ENCODE results near the gene NUDT22.

Gene NUDT22

DNA sequence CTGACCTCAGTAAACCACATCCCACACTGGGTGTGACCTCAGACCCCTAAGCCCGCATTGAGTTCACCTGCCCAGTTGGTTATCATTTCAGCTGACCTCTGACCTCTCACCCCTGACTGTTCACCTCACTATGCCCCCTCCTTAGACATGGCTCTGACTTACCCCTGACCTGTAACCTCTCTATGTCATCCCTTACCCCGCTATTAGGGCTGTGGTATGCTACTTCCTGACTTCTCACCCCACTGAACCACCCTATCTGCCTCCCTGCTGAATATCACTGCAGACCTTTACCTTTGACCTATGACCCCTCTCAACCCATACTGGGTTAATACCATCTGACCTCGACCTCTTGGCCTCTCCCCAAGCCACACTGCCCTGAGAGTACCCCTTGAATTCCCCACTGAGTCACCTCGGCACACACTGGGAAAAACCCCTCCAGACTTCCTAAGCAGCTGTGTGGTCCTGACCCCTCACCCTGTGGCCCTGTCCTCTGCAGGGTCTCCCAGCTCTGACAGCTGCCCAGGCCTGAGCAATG lies 33.5 kb downstream of the NUDT22 start:
- DNase-seq, result no peak

DNA sequence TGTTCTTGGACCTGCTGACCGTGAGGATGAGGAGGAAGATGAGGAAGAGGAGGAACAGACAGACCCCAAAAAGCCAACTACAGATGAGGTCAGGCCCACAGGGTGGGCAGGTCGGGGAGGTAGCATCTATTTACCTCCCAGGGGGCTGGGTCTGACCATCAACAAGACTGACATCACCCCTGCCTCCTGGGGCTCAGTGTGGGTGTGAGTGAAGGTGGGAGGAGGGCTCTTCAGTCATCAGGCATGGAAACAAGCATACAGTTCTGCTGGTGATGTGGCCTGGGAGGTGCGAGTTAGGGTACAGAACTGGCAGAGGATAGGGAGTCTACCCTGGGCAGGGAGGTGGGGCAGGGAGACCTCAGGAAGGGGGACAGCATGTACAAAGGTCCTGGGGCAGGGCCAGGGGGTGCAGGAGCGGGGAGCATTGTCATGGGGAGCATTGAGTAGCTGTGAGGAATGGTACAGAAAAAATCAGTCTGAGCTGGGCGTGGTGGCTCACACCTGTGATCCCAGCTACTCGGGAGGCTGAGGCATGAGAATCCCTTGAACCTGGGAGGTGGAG lies 34.2 kb downstream of the NUDT22 start:
- DNase-seq, result no peak

DNA sequence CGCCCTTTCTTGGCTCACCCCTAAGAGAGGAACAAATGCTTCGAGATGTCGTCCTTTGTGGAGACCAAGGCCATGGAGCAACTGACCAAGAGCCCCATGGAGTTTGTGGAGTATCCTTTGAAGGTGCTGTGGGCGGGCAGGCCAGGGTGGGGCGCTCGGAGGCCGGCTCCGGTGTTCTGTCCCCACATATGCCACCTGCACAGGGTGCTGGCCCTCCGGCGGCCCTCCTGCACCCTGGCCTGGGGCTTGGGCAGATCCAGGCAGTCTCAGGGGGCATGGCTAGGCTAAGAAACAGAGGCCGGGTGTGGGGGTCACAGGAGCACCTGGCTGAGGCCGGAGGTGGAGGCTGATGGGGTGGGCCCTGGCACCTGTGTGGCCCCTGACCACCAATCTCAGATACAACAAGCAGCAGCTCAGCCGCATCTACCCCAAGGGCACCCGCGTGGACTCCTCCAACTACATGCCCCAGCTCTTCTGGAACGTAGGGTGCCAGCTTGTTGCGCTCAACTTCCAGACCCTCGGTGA lies 35.5 kb downstream of the NUDT22 start:
- DNase-seq, result no peak

DNA sequence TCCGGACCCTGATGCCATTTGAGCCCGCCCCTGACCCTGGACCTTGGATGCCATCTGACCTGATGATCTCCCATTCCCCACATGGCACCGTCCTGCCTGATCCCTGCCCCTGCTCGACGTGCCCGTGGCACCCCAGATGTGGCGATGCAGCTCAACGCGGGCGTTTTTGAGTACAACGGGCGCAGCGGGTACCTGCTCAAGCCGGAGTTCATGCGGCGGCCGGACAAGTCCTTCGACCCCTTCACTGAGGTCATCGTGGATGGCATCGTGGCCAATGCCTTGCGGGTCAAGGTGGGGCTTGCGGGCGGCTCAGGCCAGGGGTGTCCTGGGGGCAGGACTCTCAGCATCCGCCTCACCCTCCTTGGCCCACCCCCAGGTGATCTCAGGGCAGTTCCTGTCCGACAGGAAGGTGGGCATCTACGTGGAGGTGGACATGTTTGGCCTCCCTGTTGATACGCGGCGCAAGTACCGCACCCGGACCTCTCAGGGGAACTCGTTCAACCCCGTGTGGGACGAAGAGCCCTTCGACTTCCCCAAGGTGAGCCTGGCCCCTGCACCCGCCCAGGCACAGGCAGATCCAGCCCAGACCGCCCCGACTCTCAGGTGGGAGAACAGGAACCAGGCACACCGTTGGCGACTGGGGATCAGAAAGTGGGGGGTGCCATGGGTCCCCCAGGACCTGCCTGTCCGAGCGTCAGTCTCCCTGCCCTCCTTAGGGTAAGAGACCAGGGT lies 36.4 kb downstream of the NUDT22 start:
- no peak for DNase-seq

DNA sequence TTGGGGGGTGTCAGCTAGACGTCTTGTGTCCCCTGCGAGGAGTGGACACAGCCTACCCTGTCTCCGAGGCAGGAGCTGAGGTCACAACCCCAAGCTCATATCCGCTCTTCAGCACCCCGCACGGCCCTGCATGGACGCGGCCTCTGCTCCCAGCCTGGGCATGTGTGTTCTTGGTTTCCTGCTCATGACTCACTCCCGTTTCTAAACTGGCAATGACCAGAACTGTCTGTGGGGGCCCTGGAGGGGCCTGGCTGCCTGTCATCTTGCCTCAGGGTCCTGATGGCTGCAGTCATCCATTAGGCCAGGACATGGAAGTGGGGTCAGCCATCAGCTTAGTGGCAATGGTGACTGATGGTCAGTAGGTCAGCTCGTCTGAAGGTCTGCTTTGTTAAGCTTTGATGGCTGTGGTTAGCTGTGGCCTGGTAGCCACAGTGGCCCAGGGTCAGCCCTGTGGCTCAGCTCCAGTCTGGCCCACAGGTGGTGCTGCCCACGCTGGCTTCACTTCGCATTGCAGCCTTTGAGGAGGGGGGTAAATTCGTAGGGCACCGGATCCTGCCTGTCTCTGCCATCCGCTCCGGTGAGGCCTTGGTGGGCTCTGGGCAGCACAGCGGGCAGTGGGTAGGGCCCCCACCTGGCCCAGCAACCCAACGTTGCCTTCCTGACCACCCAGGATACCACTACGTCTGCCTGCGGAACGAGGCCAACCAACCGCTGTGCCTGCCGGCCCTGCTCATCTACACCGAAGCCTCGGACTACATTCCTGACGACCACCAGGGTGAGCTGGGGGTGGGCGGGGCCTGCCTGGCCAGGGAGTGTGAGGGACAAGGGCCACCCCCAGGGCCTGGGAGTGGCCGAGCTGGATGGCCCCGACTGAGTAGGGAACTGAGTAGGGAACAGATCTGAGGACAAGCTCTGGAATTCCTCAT lies 37.2 kb downstream of the NUDT22 start:
- no peak for DNase-seq

DNA sequence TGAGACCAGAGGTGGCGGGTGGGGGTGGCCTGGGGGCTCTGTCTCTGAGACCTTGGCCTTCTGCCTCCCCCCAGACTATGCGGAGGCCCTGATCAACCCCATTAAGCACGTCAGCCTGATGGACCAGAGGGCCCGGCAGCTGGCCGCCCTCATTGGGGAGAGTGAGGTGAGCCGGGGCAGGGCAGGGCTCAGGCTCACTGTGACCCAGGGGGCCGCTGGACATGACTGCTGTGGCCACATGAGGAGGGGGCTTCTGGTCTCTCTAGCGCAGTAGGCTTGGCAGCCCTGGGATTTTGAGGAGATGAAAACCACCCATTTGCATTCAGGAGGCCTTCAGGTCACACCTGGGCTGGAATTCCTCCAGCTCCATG lies 37.9 kb downstream of the NUDT22 start:
- no peak for DNase-seq

DNA sequence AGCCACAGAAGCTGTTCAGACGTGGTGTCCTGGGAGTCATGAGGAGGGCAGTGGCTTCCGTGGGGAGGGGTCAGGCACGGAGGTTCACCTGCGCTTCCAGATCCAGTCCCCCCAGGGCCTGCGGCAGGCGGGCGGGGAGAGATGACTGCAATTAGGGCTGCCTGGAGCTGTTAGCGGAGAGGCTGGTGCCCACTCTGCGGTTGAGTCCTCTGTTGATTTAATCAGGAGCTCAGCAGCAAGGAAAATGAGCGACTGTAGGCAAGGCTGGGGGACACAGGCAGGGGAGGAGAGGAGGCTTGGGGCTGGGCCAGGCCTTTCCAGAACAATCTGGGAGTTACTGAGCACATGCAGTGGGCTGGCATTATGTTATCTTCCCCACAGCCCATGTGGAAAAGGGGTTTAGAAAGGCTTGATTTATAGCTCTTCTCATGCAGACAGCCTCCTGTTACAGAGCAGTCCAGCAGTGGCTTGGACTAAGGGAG lies 38.3 kb downstream of the NUDT22 start:
- DNase-seq, result no peak

DNA sequence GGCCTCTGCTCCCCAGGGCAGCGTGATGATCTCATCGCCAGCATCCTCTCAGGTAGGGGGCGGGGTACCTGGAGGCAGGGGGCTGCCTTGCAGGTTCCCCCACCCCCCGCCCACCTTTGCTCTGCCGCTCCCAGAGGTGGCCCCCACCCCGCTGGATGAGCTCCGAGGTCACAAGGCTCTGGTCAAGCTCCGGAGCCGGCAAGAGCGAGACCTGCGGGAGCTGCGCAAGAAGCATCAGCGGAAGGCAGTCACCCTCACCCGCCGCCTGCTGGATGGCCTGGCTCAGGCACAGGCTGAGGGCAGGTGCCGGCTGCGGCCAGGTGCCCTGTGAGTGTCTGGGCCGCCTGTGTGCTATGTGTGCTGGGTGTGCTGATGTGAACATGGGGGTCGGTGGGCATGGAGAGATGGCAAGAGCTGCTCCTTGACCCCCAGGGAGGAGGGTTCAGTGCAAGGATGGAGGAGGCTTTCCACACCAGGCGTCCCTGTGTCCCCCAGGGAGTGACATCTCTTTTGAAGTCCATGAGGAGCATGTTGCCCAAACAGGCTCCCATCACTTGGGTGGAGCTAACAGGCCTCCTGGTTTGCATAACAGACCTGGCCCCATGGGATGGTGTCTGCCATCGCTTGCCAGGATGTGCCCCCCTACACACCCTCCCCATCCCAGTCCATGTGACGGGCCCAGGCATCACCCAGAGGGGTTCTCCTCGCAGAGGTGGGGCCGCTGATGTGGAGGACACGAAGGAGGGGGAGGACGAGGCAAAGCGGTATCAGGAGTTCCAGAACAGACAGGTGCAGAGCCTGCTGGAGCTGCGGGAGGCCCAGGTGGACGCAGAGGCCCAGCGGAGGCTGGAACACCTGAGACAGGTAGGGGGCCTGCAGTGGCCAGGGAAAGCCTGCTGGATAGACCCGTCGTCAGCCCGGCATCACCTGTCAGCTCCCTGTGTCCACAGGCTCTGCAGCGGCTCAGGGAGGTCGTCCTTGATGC lies 39.4 kb downstream of the NUDT22 start:
- DNase-seq, result no peak

DNA sequence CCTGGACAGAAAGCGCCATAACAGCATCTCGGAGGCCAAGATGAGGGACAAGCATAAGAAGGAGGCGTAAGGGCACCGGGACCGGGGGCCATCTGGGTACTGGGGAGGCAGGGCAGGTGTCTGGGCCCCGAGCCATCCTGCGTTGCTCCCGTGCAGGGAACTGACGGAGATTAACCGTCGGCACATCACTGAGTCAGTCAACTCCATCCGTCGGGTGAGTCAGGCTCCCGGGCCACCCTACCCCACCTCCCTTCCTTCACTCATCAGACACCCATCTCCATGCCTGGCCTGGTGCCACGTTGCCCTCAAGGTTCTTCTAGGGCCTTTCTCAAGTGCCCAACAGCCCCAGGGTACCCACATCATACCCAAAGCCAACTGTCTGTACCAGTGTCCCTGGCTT lies 40.3 kb downstream of the NUDT22 start:
- DNase-seq, result no peak

DNA sequence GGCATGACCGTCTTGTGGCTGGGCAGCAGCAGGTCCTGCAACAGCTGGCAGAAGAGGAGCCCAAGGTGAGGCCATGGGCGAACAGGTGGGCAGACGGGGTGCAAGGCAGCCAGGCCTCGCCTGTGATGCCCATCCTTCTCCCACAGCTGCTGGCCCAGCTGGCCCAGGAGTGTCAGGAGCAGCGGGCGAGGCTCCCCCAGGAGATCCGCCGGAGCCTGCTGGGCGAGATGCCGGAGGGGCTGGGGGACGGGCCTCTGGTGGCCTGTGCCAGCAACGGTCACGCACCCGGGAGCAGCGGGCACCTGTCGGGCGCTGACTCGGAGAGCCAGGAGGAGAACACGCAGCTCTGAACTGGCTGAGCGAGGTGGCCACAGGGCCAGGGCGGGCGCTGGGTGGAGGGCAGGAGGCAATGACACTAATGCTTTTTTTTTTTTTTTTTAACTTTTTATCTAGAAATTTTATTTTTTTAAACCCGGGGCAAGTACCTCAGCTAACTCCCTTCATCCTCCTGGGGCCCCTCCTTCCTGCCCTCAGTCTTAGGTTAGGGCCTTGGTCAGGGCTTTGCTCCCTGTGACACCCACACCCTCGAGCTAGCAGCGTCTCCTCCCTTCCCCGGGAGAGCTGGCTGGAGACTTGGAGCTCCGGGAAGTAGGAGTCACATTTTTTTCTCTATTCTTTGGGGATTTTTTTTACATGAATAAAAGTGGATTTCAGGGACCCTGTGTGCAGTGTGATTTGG lies 41.3 kb downstream of the NUDT22 start:
- no peak for DNase-seq

DNA sequence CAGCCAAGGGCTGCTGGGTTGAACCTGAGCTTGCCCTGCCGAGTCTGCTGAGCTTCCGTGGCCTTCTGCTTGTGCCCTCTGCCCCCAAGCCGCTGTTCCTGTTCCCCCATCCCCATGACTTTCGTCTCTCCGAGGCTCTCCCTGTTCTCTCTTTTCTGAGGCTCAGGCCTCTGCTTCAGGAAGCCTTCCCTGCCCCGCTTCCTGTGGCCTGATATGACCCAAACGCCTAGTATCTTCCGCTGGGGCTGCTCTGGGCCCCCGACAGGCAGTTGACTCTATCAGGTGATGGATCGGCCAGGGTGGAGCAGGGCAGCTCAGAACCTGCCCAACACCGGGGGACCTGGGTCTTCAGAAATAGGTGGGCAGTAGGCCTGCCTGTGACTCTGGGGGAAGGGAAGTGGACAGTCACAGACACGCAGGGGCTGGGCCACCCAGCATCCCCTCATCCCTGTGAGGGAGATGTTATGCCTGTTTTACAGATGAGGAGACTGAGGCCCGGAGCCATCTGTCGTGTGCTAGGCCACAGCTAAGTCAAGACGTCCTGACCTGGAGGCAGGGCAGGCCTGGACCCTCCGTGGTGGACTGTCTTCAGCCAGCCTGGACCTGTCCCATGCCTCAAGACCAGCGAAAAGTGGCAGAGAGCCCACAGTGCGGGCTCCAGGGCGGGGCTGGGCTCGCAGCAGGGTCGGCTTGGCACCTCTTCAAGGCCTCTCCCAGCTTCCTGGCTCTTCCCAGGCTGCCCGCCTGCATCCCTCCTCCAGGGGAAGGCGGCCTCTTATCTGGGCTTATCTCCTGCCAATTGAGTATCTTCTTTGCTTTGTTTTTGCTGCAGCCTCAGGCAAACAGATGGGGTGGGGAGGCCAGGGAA lies 42.2 kb downstream of the NUDT22 start:
- no peak for DNase-seq

DNA sequence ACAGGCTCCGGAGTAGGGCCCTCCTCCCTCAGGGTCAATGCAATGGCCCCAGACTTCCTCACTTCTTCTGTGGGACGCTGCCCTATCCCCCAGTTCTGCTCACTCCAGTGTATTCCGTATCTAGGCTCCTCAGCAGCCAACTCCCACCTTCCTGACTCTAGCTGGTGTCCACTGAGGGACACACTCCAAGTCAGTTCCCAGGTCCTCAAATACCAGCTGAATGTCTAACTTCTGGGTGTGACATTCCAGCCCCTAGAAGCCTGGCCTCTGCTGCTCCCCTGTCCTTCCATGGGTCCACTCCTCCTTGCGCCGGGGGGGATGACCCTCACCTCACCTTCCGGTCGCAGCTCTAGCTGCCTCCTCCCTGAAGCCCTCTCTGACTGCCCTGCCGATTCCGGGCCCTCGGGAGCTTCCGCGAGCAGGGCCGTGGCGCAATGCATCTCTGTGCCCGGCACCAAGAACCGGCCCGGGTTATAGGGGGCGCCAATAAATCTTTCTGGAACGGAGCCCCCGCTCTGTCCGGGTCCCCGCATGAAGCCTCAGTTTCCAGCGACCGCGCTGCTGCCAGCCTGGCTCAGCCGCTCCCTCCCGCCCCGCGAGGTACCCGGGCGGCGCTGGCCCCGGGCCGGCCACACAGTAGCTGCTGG lies 42.9 kb downstream of the NUDT22 start:
- no peak for DNase-seq

DNA sequence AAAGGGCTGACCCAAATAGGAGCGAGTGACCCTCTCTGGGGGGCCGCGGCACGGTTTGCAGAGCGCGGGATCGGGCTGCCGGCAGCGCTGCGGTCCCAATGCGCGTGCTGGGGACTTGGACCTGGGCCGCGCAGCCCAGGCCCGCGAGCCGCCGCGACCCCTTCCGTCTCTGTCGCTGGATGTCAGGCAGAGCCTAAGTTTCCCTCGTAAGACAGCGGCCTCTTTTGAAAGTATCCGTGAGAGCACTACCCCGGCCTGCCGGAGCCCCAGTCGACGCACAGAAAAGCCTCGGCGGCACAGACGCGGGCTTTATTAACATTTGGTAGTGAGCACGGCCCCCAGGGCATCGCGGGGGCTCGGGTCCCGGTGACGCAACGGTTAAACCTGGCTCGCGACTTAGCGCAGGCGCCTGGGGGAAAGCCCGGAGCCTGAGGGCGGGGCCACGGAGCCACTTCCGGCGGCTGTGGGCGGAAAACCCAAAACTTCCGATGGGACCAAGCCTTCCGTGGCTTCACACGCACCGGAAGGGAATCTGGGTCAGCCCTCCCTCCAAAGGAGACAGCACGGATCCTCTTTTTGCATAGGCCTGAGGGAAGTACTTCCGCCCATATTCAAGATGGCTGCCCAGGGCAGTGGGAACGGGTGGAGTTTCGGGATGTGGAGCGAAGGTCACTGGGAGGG lies 43.6 kb downstream of the NUDT22 start:
- DNase-seq, result peak; percentile 99

DNA sequence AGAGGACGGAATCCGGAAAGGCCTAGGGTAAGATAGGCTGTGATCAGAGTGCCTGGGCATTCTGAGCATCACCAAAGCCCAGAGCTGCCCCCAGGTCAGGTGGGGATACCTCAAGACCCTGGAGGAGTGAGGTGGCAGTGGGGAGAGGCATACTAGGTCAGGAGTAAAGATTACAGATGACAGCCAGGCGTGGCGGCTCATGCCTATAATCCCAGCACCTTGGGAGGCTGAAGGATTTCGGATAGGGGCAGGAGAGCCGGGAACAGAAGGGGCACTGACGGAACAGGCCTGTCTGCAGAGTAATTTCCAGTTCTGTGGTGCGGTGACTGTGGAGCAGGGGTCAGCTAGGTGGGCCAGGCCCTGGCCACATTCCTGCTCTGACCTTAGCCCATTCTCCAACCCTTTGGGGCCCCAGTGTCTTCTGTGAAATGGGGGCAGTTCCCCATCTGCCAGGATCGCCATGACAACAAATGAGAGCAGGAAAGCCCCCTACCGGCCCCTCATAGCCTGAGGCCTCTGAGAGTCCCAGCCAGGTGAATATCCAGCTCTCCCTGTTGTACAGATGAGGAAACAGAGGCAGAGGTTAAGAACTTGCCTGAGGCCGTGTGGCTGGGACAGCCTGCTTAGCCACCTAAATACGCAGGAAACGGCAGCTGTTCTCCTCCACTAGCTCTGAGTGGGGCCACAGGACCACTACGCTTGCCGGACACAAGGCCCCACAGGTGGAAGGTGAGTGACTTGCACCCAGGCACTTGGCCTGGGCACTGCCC lies 49.1 kb downstream of the NUDT22 start:
- DNase-seq, result no peak

DNA sequence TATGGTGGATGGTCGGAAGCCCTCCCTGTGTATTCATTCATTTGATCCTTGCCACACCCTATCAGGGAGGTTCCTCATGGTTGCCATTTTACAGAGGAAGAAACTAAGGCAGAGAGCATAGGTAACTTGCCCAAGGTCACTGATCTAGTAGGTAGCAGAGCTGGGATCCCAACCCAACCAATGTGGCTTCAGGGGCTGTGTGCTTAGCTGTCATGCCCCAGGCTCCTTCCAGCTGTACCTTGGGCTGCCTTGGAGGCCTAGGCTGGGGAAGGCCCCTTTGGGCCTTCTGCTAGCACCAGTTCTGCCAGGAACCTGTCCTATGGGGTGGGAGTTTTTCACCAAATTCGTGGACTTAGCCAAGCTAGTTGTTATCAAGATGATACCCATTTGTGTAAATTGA lies 49.8 kb downstream of the NUDT22 start:
- DNase-seq, result no peak

DNA sequence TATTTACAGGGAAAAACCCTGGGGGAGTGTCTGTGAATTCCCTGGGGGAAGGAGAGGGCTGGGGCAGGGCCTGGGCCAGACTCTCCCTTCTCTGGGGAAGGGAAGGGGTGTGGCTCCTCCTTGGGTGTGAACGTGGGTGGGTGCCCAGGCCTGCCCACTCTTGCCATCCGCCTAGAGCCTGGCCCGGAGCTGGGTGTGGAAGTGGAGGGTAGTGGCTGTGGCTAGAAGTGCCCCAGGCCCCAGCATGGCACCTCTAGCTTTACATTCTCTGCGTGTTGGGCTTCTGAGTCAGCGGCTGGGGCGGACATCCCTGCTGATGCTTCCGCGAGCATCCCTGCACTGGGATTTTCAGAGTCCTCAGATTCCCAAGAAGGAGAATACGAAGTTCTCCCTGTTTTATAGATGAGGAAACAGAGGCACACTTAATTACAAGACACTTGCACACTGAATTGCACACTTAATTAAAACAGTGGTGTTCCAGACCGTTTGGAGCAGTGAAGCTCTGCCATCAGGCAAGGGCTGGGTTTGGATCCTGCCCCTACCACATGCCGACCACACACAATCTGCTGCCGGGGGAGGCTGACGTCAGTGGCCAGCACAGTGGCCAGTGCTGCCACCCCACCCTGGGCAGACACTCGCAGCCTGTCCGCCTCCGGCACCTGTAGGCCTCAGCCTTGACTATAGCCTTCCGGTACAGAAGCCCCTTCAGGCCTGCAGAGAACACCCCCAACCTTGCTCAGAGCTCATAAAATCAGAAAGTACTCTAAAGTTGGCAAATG lies 50.8 kb downstream of the NUDT22 start:
- no peak for DNase-seq

DNA sequence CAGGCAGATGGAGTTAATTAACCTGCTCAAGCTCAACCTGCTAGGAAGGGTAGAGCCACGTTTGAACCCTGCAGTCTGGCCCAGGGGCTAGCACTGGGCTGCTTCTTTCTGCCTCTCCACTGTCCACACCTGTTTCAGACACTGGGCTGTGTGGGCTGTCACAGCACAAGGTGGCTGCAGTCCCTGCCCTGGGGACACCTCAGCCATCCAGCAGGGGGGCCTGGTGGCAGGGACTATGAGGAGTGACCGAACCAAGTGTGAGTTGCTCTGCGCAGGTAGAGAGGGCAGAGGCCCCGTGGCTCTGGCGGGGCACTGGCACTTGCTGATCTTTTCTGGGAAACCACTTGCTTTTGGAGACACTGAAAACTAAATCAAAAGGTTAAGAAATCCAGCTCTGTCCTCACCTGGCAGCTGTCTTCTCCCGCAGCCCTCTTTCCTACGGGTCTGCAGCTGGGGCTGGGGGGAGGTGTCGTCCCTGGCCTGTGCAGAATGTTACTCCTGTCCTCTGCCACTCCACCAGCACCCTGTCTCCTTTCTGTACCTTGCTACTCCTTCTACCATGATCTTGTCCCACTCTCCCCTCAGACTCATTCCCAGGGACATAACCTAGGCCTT lies 52.6 kb downstream of the NUDT22 start:
- no peak for DNase-seq

All from GDM1 (cell line).